ENCODE results near the gene KRT85.

Gene KRT85

DNA sequence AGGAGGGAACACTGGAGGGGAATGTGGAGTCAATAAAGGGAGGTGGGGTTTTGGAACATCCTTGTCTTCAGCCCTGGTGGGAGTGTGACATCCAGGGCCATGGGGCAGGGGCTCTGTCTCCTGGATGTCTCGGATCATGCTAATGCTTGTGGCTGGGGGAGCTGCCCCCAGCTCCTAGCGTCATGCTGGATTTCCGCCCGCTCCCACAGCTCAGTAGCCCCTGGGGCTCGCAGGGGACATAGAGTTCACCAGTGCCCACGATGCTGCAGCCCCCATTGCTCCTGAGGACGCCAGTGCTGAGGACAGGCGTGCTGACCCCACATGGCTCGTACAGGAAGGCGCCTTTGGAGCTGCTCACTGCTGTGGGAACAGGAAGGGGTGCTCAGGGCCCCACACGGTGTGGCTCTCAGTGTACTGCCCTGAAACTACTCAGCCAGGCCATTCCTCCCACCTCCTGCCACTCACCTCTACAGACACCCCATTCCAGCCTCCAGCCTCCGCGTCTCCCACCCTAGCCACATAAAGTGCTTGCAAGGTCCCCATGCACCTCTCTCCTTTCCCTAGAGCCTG, 27.6 kb upstream of the KRT85 start:
- no peak for DNase-seq

DNA sequence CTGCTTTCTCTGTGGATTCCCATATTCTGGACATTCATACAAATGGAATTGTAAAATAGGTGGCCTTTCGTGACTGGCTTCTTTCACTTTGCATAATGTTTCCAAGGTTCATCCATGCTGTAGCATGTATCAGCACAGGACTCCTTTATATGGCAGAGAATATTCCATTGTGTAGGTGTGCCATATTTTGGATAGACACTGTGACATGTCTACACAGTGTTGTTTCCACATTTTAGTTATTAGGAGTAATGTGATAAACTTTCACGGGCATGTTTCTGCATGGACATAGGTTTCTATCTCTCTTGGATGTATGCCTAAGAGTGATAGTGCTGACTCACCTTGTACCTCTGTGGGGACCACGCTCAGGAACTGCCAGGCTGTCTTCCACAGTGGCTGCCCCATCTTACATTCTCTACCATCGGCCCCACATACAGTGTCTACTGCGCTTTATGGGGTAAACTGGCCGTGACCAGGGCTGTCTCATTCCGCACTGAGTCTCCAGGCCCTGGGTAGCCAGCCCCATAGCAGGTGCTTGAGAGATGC, 25.3 kb upstream of the KRT85 start:
- no peak for DNase-seq

DNA sequence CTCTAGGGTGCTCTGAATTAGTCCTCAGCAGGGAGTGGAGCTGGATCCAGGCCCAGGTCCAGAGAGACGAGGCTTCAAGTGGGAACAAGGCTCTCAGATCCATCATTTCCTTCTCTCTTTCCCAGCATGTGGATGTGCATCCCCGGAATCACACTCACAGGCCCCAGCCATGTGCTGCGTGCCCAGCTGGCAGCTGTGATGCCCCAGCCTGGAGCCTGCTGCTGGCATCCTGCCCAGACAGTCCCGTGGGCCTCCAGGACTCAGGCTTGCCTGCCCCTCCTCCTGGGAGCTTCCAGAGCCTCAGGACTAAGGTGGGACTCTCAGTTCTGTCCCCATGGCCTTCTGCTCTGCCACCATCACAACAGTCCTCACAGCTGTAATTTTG, 24.3 kb upstream of the KRT85 start:
- DNase-seq = no peak

DNA sequence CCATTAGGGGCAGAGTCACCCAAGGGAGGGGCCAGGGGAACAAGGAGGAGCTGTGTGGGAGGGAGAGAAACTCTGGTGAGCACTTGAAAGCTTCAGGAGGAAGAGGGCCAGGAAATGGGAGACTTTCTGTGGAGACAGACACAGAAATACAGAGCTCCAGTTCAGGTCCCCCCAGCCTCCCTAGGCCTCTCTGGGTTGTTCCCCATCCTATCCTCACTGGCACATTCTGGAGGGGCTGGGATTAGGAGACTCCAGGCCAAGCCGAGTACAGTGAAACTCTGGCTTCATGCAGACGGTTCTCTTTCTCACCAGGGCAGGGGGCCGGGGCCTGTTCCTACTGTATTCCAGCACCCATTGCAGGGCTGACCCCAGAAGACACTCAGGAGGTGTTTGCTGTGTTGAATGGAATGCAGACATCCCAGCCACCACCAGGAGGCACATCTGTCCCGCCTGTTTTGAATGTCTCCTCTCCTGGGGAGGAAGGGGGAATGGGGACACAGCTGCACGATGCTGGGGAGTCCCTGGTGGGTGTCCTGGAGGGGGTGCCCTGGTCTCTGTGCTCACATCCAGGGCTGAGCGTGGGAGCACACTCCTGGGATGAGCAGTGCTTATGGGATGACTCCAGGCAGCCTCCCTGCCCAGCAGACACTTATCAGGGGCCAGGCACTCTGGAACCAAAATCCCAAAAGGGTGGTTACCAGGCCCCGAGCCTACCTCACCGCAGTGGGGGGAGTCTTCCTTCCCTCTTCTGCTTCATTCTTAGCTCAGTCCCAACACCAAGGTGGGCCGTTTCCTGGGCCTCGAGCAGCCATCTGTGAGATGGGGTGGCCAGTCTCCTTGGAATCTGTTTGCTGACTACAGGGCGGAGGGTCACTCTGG, 23.7 kb upstream of the KRT85 start:
- peak; percentile 19 for DNase-seq

DNA sequence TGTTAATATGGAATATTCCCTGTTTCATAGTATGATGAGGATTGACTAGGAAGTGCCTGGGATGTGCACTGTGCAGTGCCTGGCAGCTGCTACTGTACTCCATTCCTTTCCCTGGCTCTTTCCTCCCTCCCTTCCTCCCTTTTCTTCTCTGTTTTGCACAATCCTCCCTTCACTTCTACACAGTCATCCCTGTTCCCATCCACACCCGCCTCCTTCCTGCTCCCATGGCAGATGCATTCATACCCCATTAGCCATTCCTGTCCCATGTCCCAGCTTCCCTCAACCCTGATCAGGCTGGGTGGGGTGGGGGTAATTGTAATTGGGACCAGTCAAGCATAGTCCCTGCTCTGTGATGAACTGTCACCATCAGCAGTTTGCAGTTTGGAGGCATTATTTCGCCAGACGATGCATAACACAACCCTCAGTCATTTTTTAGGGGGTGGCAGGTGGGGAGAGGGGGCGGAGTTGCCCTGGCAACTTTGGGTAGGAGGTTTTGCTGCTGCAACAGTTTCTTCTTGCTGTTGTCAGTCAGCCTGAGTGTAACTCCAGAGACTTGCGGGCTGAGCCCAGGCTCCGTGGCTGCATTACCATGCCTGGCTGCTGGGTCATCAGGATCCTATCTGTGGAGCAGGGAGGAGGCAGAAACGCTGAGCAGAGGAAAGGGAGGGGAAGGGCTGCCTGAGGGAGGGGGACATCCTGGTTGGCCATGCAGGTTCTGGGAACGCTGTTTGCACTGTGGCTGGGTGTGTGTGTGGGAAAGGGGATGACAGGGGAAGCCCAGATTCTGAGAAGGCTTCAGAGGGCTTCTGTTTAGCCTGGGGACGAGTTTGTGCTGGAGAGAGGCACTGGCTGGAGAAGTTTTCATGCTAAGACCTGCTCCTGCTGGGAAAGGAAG, 22.3 kb upstream of the KRT85 start:
- DNase-seq = peak; percentile 36

DNA sequence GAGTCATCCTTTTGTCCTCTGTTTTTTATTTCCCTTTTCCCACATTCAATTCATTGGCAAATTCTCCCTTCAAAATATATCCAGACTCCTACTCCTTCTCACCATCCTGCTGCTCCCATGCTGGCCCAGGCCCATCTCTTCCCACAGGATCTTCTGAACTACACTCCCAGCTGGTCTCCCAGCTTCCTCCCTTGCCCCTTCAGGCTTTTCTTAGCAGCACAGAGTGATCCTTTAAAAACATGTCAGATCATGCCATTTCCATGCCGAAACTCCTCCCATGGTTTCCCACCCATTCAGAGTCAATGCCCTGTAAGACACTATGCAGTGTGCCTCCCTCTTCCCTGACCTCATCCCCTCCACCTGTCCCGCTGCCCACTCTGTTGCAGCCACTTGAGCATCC, 20.6 kb upstream of the KRT85 start:
- DNase-seq = no peak

DNA sequence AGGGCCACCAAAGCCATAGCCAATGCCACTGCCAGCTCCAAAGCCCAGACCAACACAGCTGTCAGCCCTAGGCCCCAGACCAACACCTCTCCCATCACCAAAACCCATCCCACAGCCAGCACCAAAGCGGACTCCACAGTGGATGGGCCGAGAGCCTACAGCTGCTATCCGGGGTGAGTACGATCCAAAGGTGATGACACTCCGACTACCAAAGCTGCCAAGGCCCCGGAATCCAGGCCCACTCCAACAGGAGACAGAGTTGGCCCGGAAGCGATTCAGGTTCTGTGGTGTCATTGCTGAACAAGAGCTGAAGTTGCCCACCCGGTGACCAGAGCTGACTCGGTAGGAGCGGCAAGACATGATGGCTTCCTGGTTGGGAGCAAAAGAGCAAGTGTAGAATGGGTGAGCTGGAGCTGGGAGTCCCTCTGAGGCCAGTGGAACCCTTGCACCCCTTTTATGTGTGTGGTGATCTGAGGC, 18.0 kb upstream of the KRT85 start, which contains the start of gene KRT84:
KRT84 (minus strand) TSS at position 427 of the 477 bp plus-strand sequence; CDS start at position 360, 67 bp downstream.
- no peak for DNase-seq

DNA sequence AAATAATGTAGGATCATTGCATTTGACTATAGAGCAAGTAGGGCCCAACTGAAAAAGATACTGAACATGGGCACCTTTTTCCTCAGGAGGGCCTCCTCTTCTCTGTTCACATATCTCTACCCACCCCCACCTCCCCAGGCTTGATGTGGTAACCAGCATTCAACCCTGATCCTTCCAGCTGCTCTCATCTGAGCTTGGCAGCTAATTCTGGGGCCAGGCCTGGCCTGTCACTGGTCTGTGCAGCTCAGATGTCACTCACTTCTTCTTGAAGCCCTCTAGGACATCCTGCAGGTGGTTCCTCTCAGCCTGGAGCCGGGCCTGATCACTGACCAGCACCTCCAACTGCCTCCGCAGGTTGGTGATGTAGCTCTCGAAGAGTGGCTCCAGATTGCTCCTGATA, 16.1 kb upstream of the KRT85 start:
- no peak for DNase-seq

DNA sequence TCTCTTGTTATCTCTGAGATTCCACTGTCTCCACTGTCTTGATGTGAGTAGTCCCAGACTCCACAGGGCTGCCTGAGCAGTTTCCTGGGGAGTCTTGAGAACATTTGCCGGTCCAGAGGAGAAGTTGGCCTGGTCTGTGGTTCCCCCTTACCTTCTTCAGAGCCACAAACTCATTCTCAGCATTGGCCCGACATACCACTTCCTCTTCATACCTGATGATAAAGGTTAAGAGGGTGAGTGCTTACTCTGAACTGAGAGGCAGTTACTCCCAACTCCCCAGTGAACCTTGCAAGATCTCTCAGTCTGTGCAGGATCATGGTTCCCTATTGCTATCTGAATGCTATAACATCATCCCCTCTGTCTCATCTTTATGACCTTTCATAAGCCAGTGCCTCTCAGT, 15.6 kb upstream of the KRT85 start:
- DNase-seq = no peak

DNA sequence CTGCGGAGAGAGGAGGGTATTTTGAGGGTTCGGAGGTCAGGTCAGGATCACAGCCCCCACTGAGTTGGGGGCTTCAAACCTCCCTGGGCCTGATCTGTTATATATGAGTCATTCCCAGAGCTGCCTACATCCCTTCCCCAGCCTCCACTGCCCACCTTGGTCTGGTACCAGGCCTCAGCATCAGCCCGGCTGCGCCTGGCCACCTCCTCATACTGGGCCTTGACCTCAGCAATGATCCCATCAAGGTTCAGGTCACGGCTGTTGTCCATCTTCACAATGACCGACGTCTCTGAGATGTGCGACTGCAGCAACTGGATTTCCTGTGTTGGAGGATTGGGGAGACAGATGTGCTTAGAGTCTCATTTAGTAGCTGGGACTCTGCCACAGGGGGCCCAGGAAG, 13.9 kb upstream of the KRT85 start:
- DNase-seq = no peak

DNA sequence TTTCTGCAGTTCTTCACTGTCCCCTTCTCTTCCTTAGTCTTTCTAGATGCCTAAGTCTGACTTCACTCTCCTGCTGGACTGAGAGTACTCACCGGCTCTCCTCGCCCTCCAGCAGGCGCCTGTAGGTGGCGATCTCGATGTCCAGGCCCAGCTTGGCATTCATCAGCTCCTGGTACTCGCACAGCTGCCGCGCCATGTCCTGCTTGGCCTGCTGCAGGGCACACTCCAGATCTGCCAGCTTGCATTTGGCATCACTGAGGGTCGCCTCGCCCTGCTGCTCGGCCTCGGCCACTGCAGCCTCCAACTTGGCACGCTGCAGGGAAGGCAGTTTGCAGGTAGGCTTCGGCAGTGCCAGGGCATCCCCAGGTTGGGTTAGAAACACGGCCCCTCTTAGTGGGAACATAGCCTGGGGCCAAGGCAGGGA, 13.0 kb upstream of the KRT85 start:
- peak; percentile 26 for DNase-seq

DNA sequence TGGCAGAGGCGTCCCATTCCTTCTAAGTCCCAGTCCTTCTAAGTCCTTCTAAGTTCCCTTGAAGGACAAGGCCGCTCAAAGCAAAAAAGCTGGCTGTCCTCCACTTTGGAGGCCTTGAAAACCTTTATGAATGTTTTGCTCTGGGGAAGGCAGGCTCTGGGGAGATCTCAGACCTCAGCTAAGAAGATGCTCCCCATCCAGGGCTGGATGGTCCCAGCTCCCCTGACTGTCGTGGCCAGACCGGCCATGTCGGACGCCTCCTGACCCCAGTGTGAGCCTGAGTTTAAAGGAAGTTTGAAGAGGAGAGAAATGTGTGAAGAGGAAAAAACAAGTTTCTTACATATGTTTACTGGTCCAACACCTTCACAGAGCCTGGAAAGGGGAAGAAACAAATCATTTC, 12.3 kb upstream of the KRT85 start:
- no peak for DNase-seq

DNA sequence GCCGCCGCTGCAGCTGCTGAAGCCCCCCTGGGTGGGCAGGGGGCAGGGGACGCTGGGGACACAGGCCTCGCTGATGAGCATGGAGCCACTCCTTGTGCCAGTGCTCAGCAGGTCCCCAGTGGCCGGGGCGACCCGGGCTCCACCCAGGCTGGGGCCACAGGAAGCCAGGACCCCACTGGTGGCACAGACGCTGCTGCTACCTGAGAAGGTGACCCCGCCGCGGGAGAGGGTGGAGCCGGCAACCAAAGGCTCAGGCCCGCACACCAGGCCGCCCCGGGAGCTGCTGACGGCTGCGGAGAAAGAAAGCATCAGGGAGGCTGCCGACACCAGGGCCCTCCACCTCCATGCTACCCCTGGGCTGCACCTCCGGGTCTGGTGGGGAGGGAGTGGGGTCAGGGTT, 10.8 kb upstream of the KRT85 start:
- DNase-seq = no peak

DNA sequence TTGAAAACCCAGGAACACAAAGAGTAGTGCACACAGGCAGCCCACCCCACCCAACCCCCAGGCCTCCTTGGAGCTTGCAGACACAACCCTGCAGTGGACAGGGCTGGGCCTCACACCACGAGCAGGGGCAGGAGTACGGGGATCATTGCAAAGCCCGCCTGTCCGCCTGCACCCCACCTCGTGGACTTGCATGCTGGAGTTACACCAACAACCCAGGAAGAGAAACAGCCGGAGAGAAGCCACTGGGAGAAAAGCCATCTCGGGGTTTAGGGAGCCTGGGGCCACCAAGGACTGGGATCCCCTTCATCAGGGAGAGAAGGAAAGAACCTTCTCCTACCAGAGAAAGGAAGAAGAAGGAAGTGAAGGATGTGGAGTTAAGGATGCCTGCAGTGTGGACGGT, 10.0 kb upstream of the KRT85 start:
- no peak for DNase-seq

DNA sequence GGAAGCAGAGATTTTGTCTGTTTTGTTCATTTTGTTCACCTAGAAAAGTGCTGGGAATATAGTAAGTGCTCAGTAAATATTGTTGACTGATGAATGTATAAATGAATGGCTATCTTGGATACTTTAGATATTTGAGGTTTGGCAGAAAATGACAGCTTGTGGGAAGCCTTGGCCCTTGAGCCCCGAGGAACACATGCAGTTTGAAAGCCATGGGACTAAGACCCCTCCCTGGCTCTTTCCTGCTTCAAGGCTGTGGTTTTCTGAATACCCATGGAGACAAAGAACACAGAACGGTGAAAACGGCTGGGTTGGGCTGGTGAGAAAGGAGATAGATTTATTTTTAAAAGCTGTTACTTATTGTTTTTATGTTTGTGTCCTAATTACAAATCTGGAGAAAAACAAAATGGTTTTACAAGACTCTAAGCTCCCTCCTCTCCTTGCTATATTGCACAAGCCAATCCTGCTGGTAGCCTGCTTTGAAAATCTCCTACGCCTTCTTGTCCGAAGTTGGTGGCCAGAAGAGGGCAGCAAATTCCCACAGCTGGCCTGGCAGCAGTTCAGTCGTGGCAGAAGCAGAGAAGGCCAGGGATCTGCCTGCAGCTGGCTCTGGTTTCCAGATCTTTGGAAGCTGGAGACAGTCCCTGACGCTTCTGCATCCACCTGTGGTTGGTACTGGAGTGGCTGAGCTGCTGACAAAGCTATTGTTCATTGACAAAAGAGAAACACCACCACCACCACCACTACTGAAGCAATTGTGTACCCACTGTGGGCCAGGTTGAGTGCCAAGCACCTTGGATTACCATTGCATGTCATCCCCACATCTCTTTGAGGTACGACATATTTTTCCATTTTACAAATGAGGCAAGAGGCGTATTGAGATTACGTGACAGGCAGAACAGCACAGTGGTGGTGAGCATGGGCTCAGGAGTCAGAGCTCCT, 5.2 kb upstream of the KRT85 start:
- DNase-seq = peak; percentile 82

DNA sequence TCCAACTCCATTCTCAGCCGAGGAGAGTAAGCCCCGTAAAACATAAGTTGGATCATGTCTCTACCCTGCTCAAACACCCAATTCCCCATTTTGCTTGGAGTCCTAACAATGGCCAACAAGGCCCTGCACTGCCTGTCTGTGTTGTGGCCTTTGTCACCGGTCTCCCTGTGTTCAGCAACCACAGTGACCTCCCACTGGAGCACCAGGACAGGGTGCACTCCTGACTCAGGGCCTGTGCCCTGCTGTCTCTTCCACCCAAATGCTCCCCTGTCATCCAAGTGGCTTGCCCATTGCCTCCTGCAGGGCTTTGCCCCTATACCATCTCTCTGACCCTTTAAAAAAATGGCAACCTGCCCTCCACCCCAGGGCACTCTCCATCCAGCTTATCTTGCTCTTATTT, 4.4 kb upstream of the KRT85 start:
- DNase-seq = no peak

DNA sequence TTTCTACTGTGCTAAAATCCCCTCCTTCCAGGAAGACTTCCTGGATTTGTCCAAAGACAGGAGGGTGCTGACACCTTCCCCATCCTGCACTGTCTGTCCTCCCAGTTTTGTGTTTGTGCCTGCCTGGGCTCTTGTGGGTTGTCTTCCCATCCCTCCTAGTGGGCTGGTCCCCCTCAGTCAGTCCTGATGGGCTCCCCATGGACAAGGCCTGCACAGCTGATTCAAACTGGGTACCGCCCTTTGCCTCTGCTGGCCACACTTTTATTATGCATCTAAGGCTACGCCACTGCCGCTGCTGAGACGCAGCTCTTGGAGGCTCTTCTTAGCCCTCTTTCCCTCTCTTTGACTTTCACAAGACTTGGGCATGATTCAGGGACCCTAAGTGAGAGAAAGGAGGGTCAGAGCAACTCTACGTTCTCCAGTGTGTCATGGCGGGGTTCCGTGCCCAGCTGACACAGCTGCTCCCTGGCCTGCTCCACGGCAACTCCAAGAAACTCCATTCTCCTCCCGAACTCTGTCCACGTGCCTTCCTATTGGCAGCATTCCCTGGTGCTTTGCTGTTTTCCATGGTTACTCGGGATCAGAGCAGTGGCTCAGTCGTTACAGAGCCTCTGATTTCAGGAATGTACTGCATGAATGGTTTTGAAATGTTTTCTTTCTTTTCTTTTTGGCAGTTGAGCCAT, 3.8 kb upstream of the KRT85 start:
- peak; percentile 60 for DNase-seq

DNA sequence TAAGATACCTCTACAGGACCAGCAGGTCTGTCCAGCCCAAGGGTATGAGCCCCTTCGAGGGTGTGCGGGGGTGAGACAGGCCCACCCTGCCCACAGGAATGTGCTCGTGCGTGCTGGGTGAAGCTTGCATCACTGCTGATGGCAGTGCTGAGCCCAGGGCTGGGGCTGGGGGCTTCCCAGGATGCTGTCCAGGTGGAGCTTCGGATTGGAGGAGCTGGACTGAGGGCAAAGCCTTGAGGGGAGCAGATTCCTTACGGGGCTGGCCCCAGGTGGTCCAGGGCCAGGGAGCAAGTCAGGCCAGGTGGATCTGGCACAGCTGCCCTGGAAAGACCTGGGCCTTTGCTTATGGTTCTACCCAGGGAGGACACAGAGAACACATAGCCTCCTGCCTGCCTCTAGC, 2.5 kb upstream of the KRT85 start:
- DNase-seq = no peak

DNA sequence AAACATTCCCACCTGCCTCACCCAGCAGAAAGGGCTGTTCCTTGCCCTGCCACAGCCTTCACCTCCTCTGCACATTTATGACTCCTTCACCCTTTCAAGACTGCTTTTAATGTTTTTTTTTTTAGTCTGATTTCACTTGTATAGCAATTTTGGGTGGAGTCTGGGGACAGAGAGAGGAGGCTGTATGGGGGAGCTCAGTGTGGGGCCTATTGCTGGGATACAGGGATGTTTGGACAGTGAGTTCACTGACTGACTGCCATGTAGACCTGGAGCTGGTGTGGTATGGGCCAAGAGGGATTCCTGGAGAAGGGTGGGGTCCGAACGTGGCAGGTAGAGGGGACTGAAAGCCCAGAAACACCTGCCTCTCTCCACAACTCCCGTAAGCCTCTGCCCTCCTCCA, 1.9 kb upstream of the KRT85 start:
- DNase-seq = no peak

DNA sequence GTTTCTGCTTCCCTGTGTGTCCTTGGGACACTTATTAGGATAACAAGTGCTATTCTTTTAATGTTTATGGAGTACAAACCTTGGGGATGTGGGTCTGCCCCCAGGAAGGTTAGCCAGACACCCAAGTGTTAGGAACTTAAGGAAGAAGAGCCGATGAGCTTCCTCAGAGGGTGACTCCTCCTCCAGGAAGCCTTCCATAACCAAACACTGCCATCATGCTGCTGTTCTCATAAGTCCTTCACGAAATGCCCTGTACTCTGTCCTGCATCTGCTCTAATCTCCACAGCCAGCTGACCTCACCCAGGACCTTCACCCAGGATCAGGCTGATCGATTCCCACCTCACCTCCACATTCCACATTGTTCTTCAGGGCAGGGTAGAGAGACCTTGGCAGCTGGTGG, 1.2 kb upstream of the KRT85 start:
- DNase-seq = no peak

DNA sequence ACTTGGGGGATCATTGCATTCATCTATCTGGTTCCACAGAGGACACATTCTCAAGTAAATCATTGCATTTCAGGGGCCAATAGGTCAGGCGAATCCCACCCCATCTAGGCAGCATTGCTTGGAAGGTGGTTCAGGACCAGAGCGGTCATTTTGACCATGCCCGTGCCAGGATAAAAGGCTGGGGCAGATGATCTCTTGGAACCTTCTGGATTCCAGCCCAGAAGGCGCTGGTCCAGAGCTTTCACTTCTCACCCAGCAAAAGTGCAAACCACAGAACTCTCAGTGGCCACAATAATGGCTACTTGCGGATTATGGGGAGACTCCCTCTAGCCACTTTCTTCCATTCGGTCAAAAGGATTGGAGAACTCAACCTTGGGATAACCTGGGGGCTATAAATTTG, 595 bp upstream of the KRT85 start:
- no peak for DNase-seq
